Measurements from ENCODE around the gene RNF123. TPM values are rescaled to one million over a fixed set of nuclear protein-coding genes. Genes with fewer than 3 reads are reported as not detected.

Gene RNF123
- total RNA-seq, 1 experiment from 2014 or later, result 40.6 TPM

DNA sequence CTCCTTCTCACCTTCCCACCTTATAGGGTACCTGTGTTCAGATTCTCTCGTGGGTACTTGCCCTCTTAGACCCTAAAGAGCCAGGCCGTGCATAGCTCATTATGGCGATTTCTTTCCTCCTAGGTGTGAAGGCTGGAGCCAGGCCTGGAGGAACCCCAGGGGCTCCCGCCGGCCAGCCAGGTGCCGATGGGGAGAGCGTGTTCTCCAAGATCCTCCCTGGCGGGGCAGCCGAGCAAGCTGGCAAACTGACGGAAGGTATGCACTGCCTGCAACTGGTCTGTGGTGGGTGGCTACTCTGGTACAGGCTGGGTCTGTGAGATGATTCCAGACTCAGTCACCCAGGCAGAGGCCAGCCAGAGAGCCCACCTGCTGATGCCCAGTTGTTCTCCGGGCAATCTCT is 25.1 kb upstream of the RNF123 start:
- WGBS (ENCODE audit: extremely low coverage, insufficient read length, low lambda C conversion rate), result no CpG with 5 or more reads among the region's 11 CpGs
- no peak overlapping the region for H2BK12ac ChIP-seq (ENCODE audit: insufficient read length, low read depth, low read length)
- Mint-ChIP-seq H3K27ac (no peak overlapping the region), H3K9me3 (no peaks in the 10 kb centered on the region), H3K27me3 (ENCODE audit: low read depth) (no peaks in the 10 kb centered on the region; the same call in 1 of the 2 replicates), H3K36me3 (ENCODE audit: insufficient read depth in 1 of 3, low read depth in 3 of 3) (no peaks in the 10 kb centered on the region), H3K4me1 (peaks cover 19 to 23% of the 10 kb centered on the region in 2 experiments), H3K4me3 (no peak overlapping the region)
- no peaks in the 10 kb centered on the region; the same call in 1 of the 2 replicates for H3K4me1 ChIP-seq (ENCODE audit: insufficient read depth, low read length)
- no peak overlapping the region for H3K56ac ChIP-seq (ENCODE audit: insufficient read length, low read depth, low read length)
- no peak overlapping the region for H3K23ac ChIP-seq (ENCODE audit: insufficient read length, low read depth, low read length)
- H3K9me3 ChIP-seq (ENCODE audit: control insufficient read depth, low read depth, low read length), result no peaks in the 10 kb centered on the region
- no peak overlapping the region for H2BK120ac ChIP-seq (ENCODE audit: low read depth, low read length, poor library complexity, severe bottlenecking)
- no peak overlapping the region for H2AK5ac ChIP-seq (ENCODE audit: insufficient read length, low read length)
- H3K9ac ChIP-seq (ENCODE audit: extremely low read depth, insufficient read length, low read length), result no peak overlapping the region
- H2BK20ac ChIP-seq (ENCODE audit: low read depth, low read length, poor library complexity, severe bottlenecking), result no peak overlapping the region
- H3K14ac ChIP-seq (ENCODE audit: insufficient read depth, low read length), result no peak overlapping the region
- H4K5ac ChIP-seq (ENCODE audit: insufficient read length, low read depth, low read length), result no peak overlapping the region
- no peak overlapping the region for H2AFZ ChIP-seq (ENCODE audit: low read length)
- no peak overlapping the region for H4K8ac ChIP-seq (replicated peaks; ENCODE audit: insufficient read length, low read depth, low read length)
- H3K4ac ChIP-seq (ENCODE audit: low read depth, low read length), result no peak overlapping the region
- no peaks in the 10 kb centered on the region for H3K23me2 ChIP-seq (ENCODE audit: insufficient read length, low read depth, low read length, poor library complexity, severe bottlenecking)
- no peaks in the 10 kb centered on the region for H4K20me1 ChIP-seq (ENCODE audit: control insufficient read depth, insufficient read depth, insufficient read length)
- no peaks in the 10 kb centered on the region for H3K27me3 ChIP-seq (ENCODE audit: insufficient read depth, low read length)
- no peak overlapping the region for H3K18ac ChIP-seq (ENCODE audit: insufficient read length, low read depth, low read length)
- H3K27ac ChIP-seq (ENCODE audit: insufficient read length, low read depth, low read length), result no peak overlapping the region
- H3K4me2 ChIP-seq (ENCODE audit: insufficient read depth, insufficient read length, low read length), result no peak overlapping the region
- no peaks in the 10 kb centered on the region for H3K79me1 ChIP-seq (ENCODE audit: insufficient read depth, low read depth, low read length, poor library complexity, severe bottlenecking)
- H4K91ac ChIP-seq (ENCODE audit: insufficient read length, low read depth, low read length), result no peak overlapping the region
- no peaks in the 10 kb centered on the region for H3K79me2 ChIP-seq (ENCODE audit: insufficient read depth, low read length)
- no peak overlapping the region for H2BK5ac ChIP-seq (ENCODE audit: insufficient read length, low read length)
- no peak overlapping the region for H3T11ph ChIP-seq (ENCODE audit: low read length)
- TF ChIP-seq, protein P1, sequence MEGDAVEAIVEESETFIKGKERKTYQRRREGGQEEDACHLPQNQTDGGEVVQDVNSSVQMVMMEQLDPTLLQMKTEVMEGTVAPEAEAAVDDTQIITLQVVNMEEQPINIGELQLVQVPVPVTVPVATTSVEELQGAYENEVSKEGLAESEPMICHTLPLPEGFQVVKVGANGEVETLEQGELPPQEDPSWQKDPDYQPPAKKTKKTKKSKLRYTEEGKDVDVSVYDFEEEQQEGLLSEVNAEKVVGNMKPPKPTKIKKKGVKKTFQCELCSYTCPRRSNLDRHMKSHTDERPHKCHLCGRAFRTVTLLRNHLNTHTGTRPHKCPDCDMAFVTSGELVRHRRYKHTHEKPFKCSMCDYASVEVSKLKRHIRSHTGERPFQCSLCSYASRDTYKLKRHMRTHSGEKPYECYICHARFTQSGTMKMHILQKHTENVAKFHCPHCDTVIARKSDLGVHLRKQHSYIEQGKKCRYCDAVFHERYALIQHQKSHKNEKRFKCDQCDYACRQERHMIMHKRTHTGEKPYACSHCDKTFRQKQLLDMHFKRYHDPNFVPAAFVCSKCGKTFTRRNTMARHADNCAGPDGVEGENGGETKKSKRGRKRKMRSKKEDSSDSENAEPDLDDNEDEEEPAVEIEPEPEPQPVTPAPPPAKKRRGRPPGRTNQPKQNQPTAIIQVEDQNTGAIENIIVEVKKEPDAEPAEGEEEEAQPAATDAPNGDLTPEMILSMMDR (conservative IDR thresholded peaks at IDR 0.05), result no peak
- H2BK15ac ChIP-seq (ENCODE audit: low read depth, low read length), result no peak overlapping the region
- DNase-seq, result no peak

Measured in H9 (cell line).